Stimulated activated CD4-positive, alpha-beta T cell treated with anti-CD3 and anti-CD28 coated beads, Interleukin-2, amount 100 ng/mL, for 24 hours (primary cell): Measurements from ENCODE around the gene ANXA10.
"Not testable (repeated sequence)": the region's sequence is repeated elsewhere in the genome, so short reads cannot be mapped to it uniquely, and the experiment has no call there.

Experiments
- DNase-seq, 2 donors: peaks; one replicate each; pipeline ENCODE4 v3.0.0-alpha.2; 2020

The ANXA10 gene

DNA sequence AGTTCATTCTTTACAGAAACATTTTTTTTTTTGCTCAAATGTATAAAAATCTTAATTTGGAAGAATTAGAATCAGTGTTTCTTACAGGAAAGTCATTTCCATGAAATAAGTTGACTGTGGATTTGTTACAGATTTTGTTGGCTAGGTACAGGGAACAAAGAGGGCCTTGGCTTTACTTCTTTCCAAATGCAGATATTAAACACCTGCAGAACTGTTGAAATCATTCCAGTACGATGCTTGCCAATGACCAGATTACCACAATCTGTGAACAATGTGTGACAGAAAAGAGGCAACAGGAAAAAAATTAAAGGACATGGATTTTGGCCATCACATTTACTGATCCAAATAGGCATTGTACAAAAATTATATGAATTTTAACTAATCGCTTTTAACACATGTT lies 70.8 kb downstream of the ANXA10 start:
- DNase-seq = no peak

DNA sequence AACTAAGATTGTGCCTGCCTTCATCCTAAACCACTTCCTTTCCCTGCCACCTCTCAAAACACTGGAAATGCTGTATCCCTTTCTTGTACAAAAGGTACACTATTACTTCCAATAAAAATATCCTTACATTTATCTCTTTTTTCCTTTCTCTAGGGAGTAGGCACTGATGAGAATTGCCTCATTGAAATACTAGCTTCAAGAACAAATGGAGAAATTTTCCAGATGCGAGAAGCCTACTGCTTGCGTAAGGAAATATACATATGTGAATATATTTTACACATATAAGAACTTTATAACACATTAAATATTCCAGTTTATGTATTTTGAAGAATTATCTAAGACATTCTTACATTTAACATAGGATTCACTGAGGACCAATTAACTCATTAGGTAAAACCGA lies 71.7 kb downstream of the ANXA10 start:
- DNase-seq = no peak

DNA sequence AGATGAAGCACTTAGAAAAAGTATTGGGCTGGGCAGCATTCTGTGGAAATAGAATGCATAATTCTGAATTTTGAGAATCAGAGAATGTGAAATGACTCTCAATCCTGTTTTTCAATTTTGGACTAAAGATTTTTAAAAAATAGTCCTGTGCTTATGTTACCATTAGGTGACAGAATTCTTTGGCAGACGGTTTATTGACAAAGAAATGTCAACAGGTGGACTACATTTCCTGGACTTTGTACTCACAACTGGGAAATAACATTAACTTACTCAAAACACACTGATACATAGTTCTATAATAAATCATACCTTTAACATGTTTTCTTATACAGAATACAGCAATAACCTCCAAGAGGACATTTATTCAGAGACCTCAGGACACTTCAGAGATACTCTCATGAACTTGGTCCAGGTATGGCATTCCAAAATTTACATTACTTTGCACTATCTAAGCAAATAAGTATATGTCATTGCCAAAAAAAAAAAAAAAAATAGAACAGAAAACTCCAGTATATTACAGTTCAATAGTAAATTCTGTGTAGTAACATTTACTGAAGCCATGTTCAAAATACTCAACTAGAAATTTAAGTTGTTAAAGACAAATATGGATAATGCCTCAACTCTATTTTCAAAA lies 72.7 kb downstream of the ANXA10 start:
- DNase-seq = no peak

DNA sequence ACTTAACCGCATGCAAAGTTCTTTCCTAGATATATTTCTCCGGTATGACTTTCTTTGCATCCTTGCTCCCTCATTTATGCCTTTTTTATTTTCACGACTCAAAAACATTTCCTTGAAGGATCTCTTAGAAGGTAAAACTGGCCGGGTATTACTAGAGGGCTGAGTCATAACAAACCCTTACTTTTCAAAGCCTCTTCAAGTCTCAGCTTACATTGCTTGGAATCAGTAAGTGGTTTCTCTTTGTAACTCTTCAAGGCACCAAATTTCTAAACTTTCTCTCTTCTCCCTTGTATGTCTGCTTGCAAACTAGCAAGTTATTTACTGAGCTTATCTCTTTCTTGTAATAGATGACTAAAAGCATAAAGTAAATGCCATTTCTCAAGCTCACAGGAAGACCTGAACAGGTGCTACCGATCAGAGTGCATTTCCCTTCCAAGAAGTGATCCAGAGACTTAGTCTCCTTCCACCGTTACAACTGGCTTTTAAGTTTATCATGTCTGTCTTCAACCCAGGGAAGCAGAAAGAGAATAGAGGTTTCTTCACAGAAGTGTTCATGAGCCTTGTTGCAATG lies 75.5 kb downstream of the ANXA10 start:
- DNase-seq = no peak

DNA sequence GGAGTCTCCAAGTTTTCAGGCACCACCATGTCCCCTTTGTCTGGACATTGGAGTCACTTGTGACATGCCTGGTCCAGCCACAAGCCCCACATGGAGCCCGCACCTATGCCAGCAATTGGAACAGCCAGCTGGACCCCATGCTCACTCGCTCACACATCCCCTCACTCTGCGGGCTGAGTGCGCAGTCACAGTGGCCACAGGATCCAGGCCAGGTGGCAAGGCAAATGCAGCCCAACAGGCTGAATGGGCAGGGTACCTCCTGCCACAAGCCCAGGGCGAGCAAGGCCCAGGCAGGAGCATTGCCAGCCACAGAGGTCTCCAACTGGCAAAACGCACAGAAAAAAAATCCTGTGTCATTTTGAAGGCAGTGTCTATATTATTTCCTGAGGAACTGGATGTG lies 82.0 kb downstream of the ANXA10 start:
- DNase-seq = no peak

DNA sequence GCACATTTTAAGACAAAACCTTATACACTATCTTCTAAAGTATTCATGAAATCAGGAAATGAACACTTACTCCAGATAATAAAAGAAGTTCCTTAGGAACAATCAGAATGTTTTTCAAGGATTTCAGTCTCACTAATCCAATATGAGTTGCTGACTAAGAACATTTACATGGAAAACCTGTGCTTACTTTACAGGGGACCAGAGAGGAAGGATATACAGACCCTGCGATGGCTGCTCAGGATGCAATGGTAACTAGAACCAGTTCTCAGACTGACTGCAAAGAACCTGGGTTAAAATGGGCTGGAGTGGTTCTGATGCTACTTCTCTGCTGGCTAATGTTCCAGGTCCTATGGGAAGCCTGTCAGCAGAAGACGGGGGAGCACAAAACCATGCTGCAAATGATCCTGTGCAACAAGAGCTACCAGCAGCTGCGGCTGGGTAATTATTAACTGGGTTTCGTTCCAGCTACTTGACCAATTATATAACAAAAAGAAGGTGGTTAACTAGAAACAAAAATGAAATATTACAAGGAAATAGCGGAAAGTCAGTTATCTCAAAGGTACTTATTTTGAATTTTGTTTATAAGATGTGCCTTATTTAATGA lies 85.3 kb downstream of the ANXA10 start:
- no peak for DNase-seq

DNA sequence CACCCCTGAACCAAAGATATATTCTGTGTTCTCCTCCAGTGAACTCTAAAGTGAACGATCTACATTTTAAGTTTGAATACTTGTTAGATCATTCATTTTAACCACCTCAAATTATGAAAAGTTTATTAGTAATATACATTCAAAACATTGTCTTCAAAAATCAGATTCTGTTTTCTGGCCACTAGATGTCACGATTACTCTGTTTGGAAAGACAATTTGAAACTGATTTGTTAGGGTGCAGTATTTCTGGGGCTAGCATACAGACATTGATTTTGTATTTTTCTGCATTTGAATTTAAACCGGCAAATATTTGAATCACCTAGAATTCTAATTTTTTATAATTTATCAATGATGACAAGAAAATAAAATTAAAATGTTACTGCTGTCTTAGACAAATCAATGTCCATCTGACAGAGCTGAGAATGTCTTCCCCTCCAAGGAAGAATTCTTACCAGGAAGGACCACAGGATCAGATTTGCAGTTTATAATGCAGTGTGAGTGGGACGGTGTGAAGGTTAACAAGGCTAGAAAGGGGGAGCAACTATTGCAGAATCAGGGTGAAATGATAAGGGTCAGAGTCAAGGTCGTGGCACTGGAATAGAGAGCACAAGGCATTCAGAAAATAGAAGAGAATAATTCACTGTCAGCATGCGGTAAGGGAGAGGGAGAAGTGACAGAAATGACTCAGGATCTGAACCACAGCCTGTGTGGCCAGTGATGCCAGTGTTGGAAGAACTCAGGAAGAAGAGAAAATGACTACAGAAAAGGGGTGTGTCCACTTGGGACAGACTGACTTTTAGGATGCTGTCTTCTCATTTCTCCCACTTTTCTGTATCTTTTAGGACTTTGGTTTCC lies 91.6 kb downstream of the ANXA10 start:
- DNase-seq = no peak

DNA sequence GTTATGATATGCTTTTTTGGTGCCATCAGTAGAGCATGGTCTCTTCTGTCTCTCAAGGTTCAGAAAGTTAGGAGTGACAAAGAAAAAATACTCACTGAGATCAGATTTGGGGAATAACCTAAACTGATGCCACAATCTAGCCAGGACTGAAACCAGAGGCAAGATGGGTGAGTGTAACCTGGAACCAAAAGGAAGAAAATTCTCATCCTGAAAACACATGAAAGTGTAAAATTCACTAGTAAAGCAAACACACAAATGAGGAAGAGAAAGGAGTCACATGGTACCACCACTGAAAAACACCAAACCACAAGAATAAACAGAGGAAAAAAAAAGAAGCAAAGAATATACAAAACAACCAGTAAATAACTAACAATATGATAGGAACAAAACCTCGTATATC lies 96.4 kb downstream of the ANXA10 start:
- no peak for DNase-seq

DNA sequence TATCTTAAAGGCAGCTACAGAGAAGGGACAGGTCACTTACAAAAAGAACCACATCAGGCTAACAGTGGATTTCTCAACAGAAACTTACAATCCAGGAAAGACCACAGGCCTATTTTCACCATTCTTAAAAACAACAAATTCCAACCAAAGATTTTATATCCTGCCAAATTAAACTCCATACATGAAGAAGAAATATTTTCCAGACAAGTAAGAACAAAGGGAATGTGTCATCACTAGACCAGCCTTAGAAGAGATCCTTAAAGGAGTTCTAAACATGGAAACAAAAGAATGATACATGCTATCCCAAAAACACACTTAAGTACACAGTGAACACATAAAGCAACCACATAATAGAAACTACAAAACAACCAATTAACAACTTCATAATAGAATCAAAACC lies 105.6 kb downstream of the ANXA10 start:
- no peak for DNase-seq

DNA sequence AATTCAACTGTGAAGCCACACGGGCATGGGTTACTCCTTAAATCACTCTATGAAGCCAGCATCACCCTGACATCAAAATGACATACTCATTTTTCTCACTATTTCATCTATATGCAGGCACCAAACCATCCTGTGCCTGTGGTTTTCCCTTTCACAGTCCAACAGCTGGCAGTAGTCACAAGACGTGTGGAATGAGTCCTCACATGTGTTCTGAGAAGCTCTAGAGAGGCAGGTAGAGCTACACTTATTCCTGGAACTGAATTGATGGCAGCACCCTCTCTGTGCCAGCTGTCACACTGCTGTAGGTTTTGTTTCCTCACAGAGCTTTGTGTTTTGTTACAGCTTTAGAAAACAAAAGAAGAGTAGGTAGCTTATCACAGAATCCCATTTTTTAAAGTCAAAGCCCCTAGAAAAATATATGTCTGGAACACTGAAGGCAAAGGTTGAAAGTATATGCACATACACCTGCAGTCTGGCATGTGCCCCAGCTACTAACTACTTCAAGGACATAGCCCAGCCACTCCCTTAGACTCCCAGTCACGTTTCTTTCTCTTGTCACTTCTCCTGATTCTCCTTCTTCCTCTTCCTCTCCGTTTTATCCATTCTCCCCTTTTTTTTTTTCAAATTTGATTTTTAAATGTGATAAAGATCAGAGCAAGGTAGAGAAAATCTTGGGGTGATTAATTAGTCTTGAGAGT lies 107.1 kb downstream of the ANXA10 start:
- DNase-seq = no peak

DNA sequence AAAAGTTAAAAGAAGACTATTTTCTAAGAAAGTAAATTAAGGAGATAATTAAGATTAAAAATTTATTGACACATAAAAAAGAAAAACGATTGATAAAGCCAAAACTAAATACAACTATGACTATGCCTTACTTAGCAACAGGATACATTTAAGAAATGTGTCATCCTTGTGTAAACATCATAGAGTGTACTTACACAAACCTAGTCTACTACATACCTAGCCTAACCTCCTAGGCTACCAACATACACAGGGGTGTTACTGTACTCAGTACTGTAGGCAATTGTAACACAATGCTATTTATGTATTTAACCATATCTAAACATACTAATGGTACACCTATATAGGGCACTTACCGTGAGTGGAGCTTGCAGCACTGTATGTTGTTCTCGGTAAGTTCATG lies 108.3 kb downstream of the ANXA10 start:
- no peak for DNase-seq

DNA sequence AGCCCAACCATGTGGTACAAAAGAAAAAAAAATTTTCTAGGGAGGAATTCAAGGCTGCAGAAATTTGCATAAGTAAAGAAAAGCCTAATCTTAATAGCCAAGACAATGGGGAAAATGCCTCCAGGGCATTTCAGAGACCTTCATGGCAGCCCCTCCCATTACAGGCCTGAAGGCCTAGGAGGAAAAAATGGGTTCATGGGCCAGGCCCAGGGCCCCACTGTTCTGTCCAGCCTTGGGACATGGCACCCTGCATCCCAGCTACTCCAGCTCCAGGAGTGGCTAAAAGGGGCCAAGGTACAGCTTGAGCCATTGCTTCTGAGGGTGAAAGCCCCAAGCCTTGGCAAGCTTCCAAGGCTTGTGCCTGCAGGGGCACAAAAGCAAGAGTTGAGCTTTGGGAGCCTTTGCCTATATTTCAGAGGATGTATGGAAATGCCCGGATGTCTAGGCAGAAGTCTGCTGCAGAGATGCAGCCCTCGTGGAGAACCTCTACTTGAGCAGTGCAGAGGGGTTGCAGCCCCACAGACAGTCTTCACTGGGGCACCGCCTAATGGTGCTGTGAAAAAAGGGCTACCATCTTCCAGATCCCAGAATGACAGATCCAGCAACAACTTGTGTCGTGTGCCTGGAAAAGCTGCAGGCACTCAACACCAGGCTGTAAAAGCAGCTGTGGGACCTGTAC lies 111.0 kb downstream of the ANXA10 start:
- no peak for DNase-seq

DNA sequence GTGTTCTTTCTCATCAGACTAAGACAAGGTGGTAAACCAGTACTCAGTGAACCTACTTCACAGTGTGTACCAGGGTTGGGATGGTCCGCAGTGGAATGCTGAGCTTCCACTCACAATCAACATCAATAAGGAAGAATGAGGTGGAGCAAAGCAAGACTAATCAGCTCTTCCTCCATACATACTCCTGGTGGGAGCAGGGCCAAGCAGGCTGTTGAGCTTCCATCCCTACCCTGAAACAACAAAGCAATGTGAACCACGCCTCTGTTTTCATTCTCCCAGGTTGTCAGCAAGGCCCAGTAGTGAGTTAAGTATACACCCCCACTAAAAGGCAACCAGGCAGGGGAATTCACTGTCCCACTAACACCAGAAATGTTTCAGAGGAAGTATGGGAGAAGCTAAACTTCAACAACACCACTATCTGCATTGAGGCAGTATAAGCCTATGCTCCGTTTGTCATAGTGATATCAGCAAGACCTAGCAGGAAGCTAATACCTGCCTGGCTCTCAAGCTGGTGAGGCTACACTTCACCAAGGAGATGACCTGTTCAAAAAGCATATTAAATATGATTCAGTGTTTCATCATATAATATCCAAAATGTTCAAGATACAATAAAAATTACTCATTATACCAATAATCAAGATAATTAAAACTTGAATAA lies 116.7 kb downstream of the ANXA10 start:
- DNase-seq = no peak

DNA sequence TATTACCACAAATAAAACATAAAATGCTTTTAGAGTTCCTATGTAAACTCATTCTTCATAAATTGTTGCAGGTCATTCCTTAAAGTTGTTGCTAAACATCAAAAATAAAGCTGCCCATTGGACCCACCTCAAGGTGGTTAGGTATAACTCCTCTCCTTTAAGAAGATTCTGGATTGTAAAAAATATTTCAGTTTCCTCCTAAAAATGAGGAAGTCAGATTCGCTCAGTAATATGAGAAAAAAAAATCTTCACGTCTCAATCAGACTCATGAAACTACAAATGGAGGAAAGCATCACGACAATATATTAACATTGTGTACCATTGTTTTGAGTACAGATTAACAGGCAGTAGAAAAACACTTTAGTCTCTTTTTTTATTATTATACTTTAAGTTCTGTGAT lies 120.3 kb downstream of the ANXA10 start:
- no peak for DNase-seq

DNA sequence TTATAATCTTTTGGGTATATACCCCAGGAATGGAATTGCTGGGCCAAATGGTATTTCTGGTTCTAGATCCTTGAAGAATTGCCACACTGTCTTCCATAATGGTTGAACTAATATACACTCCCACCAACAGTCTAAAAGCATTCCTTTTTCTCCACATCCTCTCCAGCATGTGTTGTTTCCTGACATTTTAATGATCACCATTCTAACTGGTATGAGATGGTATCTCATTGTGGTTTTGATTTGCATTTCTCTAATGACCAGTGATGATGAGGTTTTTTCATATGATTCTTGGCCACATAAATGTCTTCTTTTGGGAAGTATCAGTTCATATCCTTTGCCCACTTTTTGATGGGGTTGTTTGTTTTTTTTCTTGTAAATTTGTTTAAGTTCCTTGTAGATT lies 121.2 kb downstream of the ANXA10 start:
- DNase-seq = not testable (repeated sequence)

DNA sequence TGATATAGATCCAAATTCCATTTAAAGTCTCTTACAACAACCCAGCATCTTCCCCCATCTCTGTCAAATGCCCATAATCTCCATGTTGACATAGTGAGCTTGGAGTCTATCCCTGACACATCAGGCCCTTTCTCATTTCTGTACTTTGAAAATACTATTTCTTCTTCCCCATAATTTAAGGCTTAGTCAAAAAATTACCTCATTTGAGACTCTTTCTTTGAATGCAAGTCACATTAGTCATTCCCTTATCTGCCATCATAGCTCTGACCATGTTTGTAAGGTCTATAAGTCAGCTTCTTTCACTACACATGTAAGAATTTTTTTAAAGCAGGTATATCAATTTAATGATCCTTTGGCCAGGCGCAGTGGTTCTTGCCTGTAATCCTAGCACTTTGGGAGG lies 126.3 kb downstream of the ANXA10 start:
- DNase-seq = no peak

DNA sequence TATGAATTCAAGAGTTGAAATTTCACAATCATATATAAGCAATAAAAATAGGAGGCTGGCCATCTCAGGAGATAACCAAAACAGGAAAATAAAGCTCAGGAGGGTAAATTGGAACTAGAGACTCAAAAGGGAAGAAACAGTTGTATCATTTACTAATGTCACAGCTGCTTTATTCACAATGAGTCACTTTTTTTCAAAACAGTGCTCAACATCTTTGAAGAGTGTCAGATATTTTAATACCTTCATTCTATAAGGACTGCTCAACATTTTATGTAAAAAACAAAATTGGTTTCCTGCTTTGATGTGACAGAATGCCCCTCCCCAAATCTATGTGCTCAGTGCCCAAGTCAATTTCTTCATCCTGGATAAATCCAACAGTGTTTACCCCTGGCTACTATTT lies 128.6 kb downstream of the ANXA10 start:
- no peak for DNase-seq

DNA sequence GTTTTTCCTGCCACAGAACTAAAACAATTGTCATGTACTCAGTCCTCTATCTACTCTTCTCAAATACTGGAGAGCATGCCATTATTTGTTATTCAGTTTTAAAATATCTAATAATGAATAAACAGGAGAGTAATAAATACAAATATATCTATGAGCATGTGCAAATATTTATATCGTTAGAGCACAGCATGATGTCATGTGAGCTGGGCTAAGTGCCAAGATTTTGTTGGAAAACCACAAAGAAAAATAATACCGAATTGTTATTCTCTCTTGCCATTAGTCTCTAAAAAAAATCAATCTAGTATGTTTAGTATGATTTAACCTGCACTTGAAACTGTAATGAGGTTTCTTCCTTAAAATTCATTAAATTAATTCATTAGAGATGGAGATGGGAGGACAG lies 129.0 kb downstream of the ANXA10 start:
- DNase-seq = no peak
